Measurements from ENCODE around the gene MRPL48.
"Not testable (repeated sequence)": the region's sequence is repeated elsewhere in the genome, so short reads cannot be mapped to it uniquely, and the experiment has no call there.

GRCh38 chr11:73785467-73785866, 2.2 kb upstream of the MRPL48 start:
- TF ChIP-seq CTCF, POLR2A (IDR thresholded peaks at IDR 0.05): not testable (repeated sequence)
